Measurements from ENCODE around the gene SIGLEC6.

- no peak for TF ChIP-seq CTCF (conservative IDR thresholded peaks at IDR 0.05)
- TF ChIP-seq ZFX (IDR thresholded peaks at IDR 0.05), result no peak
Observed at GRCh38 chr19:51469629-51470028, 61.8 kb downstream of the SIGLEC6 start.

Measured in C4-2B (cell line).